ENCODE data around the gene BST2.

DNA sequence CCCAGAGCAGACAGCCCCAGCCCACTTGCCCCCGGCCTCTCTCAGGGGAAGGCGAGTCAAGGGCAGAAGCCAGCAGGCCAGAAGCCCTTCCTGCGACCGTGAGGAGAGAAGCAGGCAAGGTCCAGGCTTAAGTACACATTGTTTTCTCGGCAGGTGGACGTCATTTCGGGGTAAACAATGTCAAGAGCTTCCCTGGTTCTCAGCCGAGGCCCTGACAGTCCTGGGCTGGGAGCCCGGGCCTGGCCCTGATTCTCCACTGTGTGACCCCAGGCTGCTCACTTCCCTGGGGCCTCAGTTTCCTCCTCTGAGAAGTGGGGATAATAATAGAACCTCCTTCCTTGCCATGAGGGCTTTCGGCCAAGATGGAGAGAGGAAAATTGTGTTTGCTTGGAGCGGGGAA, 47.7 kb downstream of the BST2 start:
- TF ChIP-seq ZFP3 (CRISPR knock-in tag; IDR thresholded peaks at IDR 0.05) (no peak), ZNF8 (CRISPR knock-in tag; IDR thresholded peaks at IDR 0.05) (no peak), TOX (CRISPR knock-in tag; IDR thresholded peaks at IDR 0.05; ENCODE audit: borderline replicate concordance) (no peak), GLIS3 (CRISPR knock-in tag; IDR thresholded peaks at IDR 0.05) (no peak), RARB (CRISPR knock-in tag; IDR thresholded peaks at IDR 0.05) (no peak)
- TF ChIP-seq, protein P1, sequence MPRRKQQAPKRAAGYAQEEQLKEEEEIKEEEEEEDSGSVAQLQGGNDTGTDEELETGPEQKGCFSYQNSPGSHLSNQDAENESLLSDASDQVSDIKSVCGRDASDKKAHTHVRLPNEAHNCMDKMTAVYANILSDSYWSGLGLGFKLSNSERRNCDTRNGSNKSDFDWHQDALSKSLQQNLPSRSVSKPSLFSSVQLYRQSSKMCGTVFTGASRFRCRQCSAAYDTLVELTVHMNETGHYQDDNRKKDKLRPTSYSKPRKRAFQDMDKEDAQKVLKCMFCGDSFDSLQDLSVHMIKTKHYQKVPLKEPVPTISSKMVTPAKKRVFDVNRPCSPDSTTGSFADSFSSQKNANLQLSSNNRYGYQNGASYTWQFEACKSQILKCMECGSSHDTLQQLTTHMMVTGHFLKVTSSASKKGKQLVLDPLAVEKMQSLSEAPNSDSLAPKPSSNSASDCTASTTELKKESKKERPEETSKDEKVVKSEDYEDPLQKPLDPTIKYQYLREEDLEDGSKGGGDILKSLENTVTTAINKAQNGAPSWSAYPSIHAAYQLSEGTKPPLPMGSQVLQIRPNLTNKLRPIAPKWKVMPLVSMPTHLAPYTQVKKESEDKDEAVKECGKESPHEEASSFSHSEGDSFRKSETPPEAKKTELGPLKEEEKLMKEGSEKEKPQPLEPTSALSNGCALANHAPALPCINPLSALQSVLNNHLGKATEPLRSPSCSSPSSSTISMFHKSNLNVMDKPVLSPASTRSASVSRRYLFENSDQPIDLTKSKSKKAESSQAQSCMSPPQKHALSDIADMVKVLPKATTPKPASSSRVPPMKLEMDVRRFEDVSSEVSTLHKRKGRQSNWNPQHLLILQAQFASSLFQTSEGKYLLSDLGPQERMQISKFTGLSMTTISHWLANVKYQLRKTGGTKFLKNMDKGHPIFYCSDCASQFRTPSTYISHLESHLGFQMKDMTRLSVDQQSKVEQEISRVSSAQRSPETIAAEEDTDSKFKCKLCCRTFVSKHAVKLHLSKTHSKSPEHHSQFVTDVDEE (CRISPR knock-in tag; IDR thresholded peaks at IDR 0.05), result no peak
- TF ChIP-seq, protein P2, sequence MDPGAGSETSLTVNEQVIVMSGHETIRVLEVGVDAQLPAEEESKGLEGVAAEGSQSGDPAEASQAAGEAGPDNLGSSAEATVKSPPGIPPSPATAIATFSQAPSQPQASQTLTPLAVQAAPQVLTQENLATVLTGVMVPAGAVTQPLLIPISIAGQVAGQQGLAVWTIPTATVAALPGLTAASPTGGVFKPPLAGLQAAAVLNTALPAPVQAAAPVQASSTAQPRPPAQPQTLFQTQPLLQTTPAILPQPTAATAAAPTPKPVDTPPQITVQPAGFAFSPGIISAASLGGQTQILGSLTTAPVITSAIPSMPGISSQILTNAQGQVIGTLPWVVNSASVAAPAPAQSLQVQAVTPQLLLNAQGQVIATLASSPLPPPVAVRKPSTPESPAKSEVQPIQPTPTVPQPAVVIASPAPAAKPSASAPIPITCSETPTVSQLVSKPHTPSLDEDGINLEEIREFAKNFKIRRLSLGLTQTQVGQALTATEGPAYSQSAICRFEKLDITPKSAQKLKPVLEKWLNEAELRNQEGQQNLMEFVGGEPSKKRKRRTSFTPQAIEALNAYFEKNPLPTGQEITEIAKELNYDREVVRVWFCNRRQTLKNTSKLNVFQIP (CRISPR knock-in tag; IDR thresholded peaks at IDR 0.05; ENCODE audit: borderline replicate concordance, low read depth), result no peak
- TF ChIP-seq, protein P3, sequence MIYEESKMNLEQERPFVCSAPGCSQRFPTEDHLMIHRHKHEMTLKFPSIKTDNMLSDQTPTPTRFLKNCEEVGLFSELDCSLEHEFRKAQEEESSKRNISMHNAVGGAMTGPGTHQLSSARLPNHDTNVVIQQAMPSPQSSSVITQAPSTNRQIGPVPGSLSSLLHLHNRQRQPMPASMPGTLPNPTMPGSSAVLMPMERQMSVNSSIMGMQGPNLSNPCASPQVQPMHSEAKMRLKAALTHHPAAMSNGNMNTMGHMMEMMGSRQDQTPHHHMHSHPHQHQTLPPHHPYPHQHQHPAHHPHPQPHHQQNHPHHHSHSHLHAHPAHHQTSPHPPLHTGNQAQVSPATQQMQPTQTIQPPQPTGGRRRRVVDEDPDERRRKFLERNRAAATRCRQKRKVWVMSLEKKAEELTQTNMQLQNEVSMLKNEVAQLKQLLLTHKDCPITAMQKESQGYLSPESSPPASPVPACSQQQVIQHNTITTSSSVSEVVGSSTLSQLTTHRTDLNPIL (CRISPR knock-in tag; IDR thresholded peaks at IDR 0.05; ENCODE audit: low read depth), result no peak

Data from SK-N-SH treated with all-trans-retinoic acid at 6 μM for 48 hours (cell line).